K562 (cell line): ENCODE measurements around the gene KMT2E. TPM values are rescaled to one million over a fixed set of nuclear protein-coding genes. Genes with fewer than 3 reads are reported as not detected.

Experiments
- ATAC-seq: fragments of 200-7000 bp; cut with Tn5 transposase; 3 replicates; pipeline ENCODE4 v1.9.1; 2020; ENCODE audit warnings: moderate library complexity
- BruUV-seq: library from RNA; stranded (reverse); fragments of 400-500 nt; replicated peaks from 2 replicates; lab custom pipeline; 2021; lab: Mats Ljungman, UMichigan
- CTCF ChIA-PET: fragments of 300-600 bp; formaldehyde crosslinking; extraction: SDS; loops from one replicate; lab custom pipeline; 2021; ENCODE audit warnings: low intra/inter-chr PET ratio; lab: Yijun Ruan, JAX
- POLR2A ChIA-PET: fragments of 300-600, 350-650 bp; sonication (Branson Sonifier 250); formaldehyde crosslinking; extraction: SDS; loops from one replicate; lab custom pipeline; 2021; ENCODE audit warnings: antibody characterized with exemption, inconsistent platforms; lab: Yijun Ruan, JAX
- DNase-seq, 4 experiments: peaks; one replicate each; pipeline versions ENCODE4 v3.0.0 to v3.0.0-alpha.2; 2011 to 2018; ENCODE audit warnings: low spot score in 3 of 4, mixed read lengths in 3 of 4; ENCODE audit errors: extremely low read depth in 1 of 4
- FAIRE-seq: peaks from 2 replicates; lab custom pipeline; 2011; peaks lifted over from hg19 to GRCh38; lab: Jason Lieb, UNC
- H2AFZ ChIP-seq: 2 replicates; pipeline ENCODE4 v1.6.0; 2011; ENCODE audit warnings: low read depth, low read length, control low read depth, inconsistent platforms
- H3K27ac ChIP-seq: fragments of 200-600 bp; 3 replicates; pipeline ENCODE4 v1.8.0; 2011; ENCODE audit warnings: low read depth, mild to moderate bottlenecking, control low read depth, inconsistent platforms, low read length, moderate library complexity, mixed read lengths; ENCODE audit errors: extremely low read depth
- H3K27me3 ChIP-seq, 2 experiments: fragments of 300-600 bp in 1 of 2; 2 replicates in 1 of 2; 3 replicates in 1 of 2; pipeline versions ENCODE4 v1.6.0 to v1.8.0; 2011; ENCODE audit warnings: inconsistent platforms in 2 of 2, low read length in 2 of 2, mild to moderate bottlenecking in 1 of 2, mixed read lengths in 1 of 2, moderate library complexity in 1 of 2; ENCODE audit not compliant: control insufficient read depth in 2 of 2, insufficient read depth in 2 of 2
- H3K36me3 ChIP-seq: fragments of 300-600 bp; 3 replicates; pipeline ENCODE4 v1.8.0; 2011; ENCODE audit warnings: mild to moderate bottlenecking, low read length, inconsistent platforms; ENCODE audit not compliant: control insufficient read depth, insufficient read depth
- H3K4me1 ChIP-seq, 2 experiments: fragments of 200-600 bp in 1 of 2; replicated peaks in 1 of 2; 2 replicates in 1 of 2; 3 replicates in 1 of 2; pipeline versions ENCODE4 v1.5.1 to v1.8.0; 2011; ENCODE audit warnings: inconsistent platforms in 2 of 2, low read length in 2 of 2, mild to moderate bottlenecking in 1 of 2, mixed read lengths in 1 of 2, moderate library complexity in 1 of 2; ENCODE audit not compliant: control insufficient read depth in 2 of 2, insufficient read depth in 2 of 2
- H3K4me2 ChIP-seq: 2 replicates; pipeline ENCODE4 v1.6.1; 2011; ENCODE audit warnings: low read length, control low read depth, inconsistent platforms, mixed read lengths; ENCODE audit not compliant: insufficient read depth
- H3K4me3 ChIP-seq: fragments of 200-600 bp; sonication (generic), shearing (Covaris generic); 2 replicates; pipeline ENCODE4 v1.5.1; 2016; ENCODE audit warnings: control low read depth, inconsistent platforms
- H3K79me2 ChIP-seq: fragments of 200-600 bp; 3 replicates; pipeline ENCODE4 v1.8.0; 2011; ENCODE audit warnings: low read length, inconsistent platforms; ENCODE audit not compliant: control insufficient read depth, insufficient read depth
- H3K9ac ChIP-seq, 2 experiments: 2 replicates each; pipeline versions ENCODE4 v1.6.0 to v1.6.1; 2011; ENCODE audit warnings: low read depth in 2 of 2, low read length in 2 of 2, control low read depth in 1 of 2, inconsistent platforms in 1 of 2, mild to moderate bottlenecking in 1 of 2, mixed read lengths in 1 of 2; ENCODE audit not compliant: insufficient read depth in 1 of 2
- H3K9me1 ChIP-seq: one replicate; pipeline ENCODE4 v1.6.0; 2011; ENCODE audit warnings: inconsistent platforms, mild to moderate bottlenecking, low read length, moderate library complexity; ENCODE audit not compliant: control insufficient read depth, insufficient read depth
- H3K9me3 ChIP-seq: replicated peaks from 2 replicates; pipeline ENCODE4 v1.5.1; 2011; ENCODE audit warnings: low read depth, low read length, inconsistent platforms; ENCODE audit not compliant: control insufficient read depth, insufficient read depth
- H4K20me1 ChIP-seq: replicated peaks from 2 replicates; pipeline ENCODE4 v1.6.1; 2011; ENCODE audit warnings: low read length, inconsistent platforms, mixed read lengths; ENCODE audit not compliant: control insufficient read depth, insufficient read depth
- AFF1 ChIP-seq, 2 experiments: fragments of 450-650 bp; IDR thresholded peaks; 2 replicates each; pipeline ENCODE4 v1.6.1; 2018; ENCODE audit warnings: mild to moderate bottlenecking in 2 of 2, low read depth in 1 of 2; ENCODE audit not compliant: partially characterized antibody in 2 of 2
- ARID1B ChIP-seq: fragments of 450-650 bp; IDR thresholded peaks from 2 replicates; pipeline ENCODE4 v1.6.1; 2016; ENCODE audit warnings: antibody characterized with exemption, mild to moderate bottlenecking, inconsistent platforms
- GABPB1 ChIP-seq: sonication (generic); formaldehyde crosslinking; IDR thresholded peaks from 2 replicates; pipeline ENCODE4 v1.8.0; 2022; ENCODE audit warnings: mild to moderate bottlenecking, missing genetic modification reagents
- HMBOX1 ChIP-seq: sonication (generic); IDR thresholded peaks from 2 replicates; pipeline ENCODE4 v1.6.1; 2016
- HMG20A ChIP-seq: fragments of 450-650 bp; formaldehyde crosslinking; conservative IDR thresholded peaks from 2 replicates; pipeline ENCODE4 v1.4.0; 2020; ENCODE audit warnings: mild to moderate bottlenecking, mixed read lengths
- NCOA4 ChIP-seq: fragments of 450-650 bp; IDR thresholded peaks from 2 replicates; pipeline ENCODE4 v1.6.1; 2018; ENCODE audit warnings: mild to moderate bottlenecking; ENCODE audit not compliant: partially characterized antibody
- NFE2L1 ChIP-seq: fragments of 450-650 bp; IDR thresholded peaks from 2 replicates; pipeline ENCODE4 v1.6.1; 2016; ENCODE audit warnings: missing genetic modification characterization, low read depth, mild to moderate bottlenecking, missing compliant biosample characterization, moderate library complexity, borderline replicate concordance
- PHF8 ChIP-seq: fragments of 200-600 bp; sonication (generic); IDR thresholded peaks from 2 replicates; pipeline ENCODE4 v1.6.1; 2012; ENCODE audit warnings: mixed run types, mild to moderate bottlenecking, inconsistent platforms, low read length, moderate library complexity, borderline replicate concordance
- POLR2AphosphoS5 ChIP-seq: IDR thresholded peaks from 2 replicates; pipeline ENCODE4 v1.6.1; 2011; ENCODE audit warnings: mild to moderate bottlenecking, low read depth, low read length, moderate library complexity; ENCODE audit not compliant: control insufficient read depth, insufficient read depth
- RBM39 ChIP-seq: fragments of 200-400 bp; formaldehyde crosslinking; optimal IDR thresholded peaks from 2 replicates; pipeline ENCODE3; 2018; ENCODE audit warnings: low read depth, low read length
- RCOR1 ChIP-seq, 2 experiments: IDR thresholded peaks; 2 replicates each; pipeline ENCODE4 v1.6.1; 2012; ENCODE audit warnings: low read depth in 2 of 2, low read length in 2 of 2, borderline replicate concordance in 1 of 2, improper control_type of control experiment in 1 of 2
- YY1 ChIP-seq, 3 experiments: IDR thresholded peaks; 2 replicates each; pipeline ENCODE4 v1.6.1; 2011; ENCODE audit warnings: low read length in 2 of 3, mild to moderate bottlenecking in 2 of 3, moderate library complexity in 2 of 3, borderline replicate concordance in 1 of 3, control low read depth in 1 of 3, low read depth in 1 of 3; ENCODE audit not compliant: insufficient read depth in 3 of 3, insufficient replicate concordance in 2 of 3, control insufficient read depth in 1 of 3, insufficient read length in 1 of 3; ENCODE audit errors: extremely low read depth in 1 of 3
- ZNF668 ChIP-seq: fragments of 250-450 bp; sonication (Bioruptor Pico); IDR thresholded peaks from 2 replicates; pipeline ENCODE4 v1.8.0; 2022; ENCODE audit warnings: mild to moderate bottlenecking, inconsistent platforms
- WGBS: fragments of 100-300 bp; shearing (Covaris generic); methylation state at CpG from one replicate; pipeline ENCODE4 v1.1.6; 2016; ENCODE audit warnings: low coverage, mixed read lengths; ENCODE audit not compliant: insufficient coverage; ENCODE audit errors: missing lambda C conversion rate; 5-methylcytosine and 5-hydroxymethylcytosine counted together
- in situ Hi-C: fragments of 300-500 bp; cut with MboI; formaldehyde crosslinking; loops from 4 replicates; pipeline ENCODE4 v1.15.0; 2018; ENCODE audit warnings: inconsistent platforms, mixed read lengths
- intact Hi-C: fragments of 100-400 bp; cut with micrococcal nuclease; formaldehyde crosslinking; loops from 2 replicates; pipeline ENCODE4 v1.14.2; 2022
- polyA plus RNA-seq, 8 experiments: library from polyadenylated mRNA; depleted of rRNA in 4 of 8; stranded (reverse) in 5 of 8; unstranded in 3 of 8; fragments of >200 nt; fragmentation: Nextera tagmentation in 2 of 8; fragmentation: Illumina TruSeq in 1 of 8; extraction: Ambion mirVana in 2 of 8; extraction: Trizol in 1 of 8; gene quantifications; 2 replicates each; pipeline versions ENCODE4 v1.2.1 to v1.2.3, GENCODE V29; 2011 to 2014; ENCODE audit warnings: inconsistent platforms in 1 of 8, missing spikeins in 1 of 8
- total RNA-seq, 7 experiments: library from RNA; depleted of rRNA in 6 of 7; stranded (reverse); fragments of >200 nt in 6 of 7; fragmentation: Illumina TruSeq in 2 of 7; extraction: Trizol in 2 of 7; gene quantifications; 2 replicates each; pipeline versions ENCODE4 v1.2.1 to v1.2.3, GENCODE V29; 2011 to 2021; ENCODE audit warnings: low replicate concordance in 1 of 7

KMT2E gene
- total and polyA plus RNA-seq, 9 of the 15 experiments (the other 6 are each of a cell fraction or from before 2014, with no cell fraction given) = 8.9 to 55.3 (median 38.1) TPM

- Histone ChIP-seq H3K4me3 (peak overlapping the region; percentile 78), H3K4me2 (peak overlapping the region; percentile 95), H3K36me3 (peaks cover 17% of the 10 kb centered on the region), H3K27me3 (no peaks in the 10 kb centered on the region), H3K27ac (peak overlapping the region; percentile 98), H4K20me1 (peaks cover 22% of the 10 kb centered on the region), H3K9me1 (no peaks in the 10 kb centered on the region), H3K9ac (peak overlapping the region; percentile 100), H3K79me2 (peaks cover 95% of the 10 kb centered on the region), H3K9me3 (no peaks in the 10 kb centered on the region), H3K4me1 (peaks cover 7 to 21% of the 10 kb centered on the region in 2 experiments; a peak in 4 of 5 replicates), H2AFZ (peak overlapping the region; percentile 84)
- in situ Hi-C loops (no loop called here), intact Hi-C loops (loop anchor here (2.0 to 10.0 kb wide), 3 partner anchors 370 to 1096 kb away; partner anchors contain the start of genes PUS7 and SRPK2)
- DNase-seq = peak; percentile 45 to 80 (median 66)
- BruUV-seq = TSS peak; percentile 42
- POLR2A ChIA-PET = interaction anchor here (0.6 to 7.3 kb wide), 19 partner anchors 8 to 583 kb away, joined by 3 to 144 read pairs (median 5); no protein-coding TSS in a partner anchor
- ATAC-seq = peak; percentile 38
- CTCF ChIA-PET = interaction anchor here (0.9 kb wide), 1 partner anchor 34 kb away, joined by 3 read pairs; no protein-coding TSS in a partner anchor
- 1% methylated on average over 22 of the region's 22 CpGs for WGBS
- peak; percentile 32 for FAIRE-seq
- TF ChIP-seq PHF8 (no peak), ZNF668 (CRISPR knock-in tag) (0 out of 2 replicates have a peak, but pooled peaks have one; percentile 36), HMBOX1 (peak; percentile 59; the same call in 1 of the 2 replicates), RCOR1 (IDR thresholded peaks at IDR 0.05; ENCODE audit: borderline replicate concordance in 1 of 2, low read depth in 2 of 2, low read length in 2 of 2) (peak; percentile 34 to 48; a peak in 2 of 4 replicates), RBM39 (peak; percentile 56), POLR2AphosphoS5 (peak; percentile 60; the same call in 1 of the 2 replicates), ARID1B (no peak), NCOA4 (no peak), HMG20A (CRISPR knock-in tag) (no peak), NFE2L1 (tag) (no peak), AFF1 (IDR thresholded peaks at IDR 0.05; ENCODE audit: low read depth in 1 of 2, partially characterized antibody in 2 of 2) (peak in 1 of 2 experiments; percentile 34), YY1 (IDR thresholded peaks at IDR 0.05; ENCODE audit: borderline replicate concordance in 1 of 3, control insufficient read depth in 1 of 3, extremely low read depth in 1 of 3, insufficient read depth in 3 of 3, insufficient read length in 1 of 3, insufficient replicate concordance in 2 of 3, low read depth in 1 of 3, low read length in 2 of 3) (peak in 1 of 3 experiments; percentile 17), GABPB1 (CRISPR knock-in tag) (peak; percentile 9; the same call in 1 of the 2 replicates)
Observed at GRCh38 chr7:105014693-105015389, 836 bp downstream of the KMT2E start.
